T-helper 1 cell treated with Interleukin-12 subunit alpha and Interleukin-12 subunit beta and Interleukin-4 antibody, amounts not matched to agents 30 μg/mL and 1 μg/mL, for 36 hours (primary cell): Measurements from ENCODE around the gene EGF.
"Not testable (repeated sequence)": the region's sequence is repeated elsewhere in the genome, so short reads cannot be mapped to it uniquely, and the experiment has no call there.

Source experiments
- H3K27ac Mint-ChIP-seq: one replicate; pipeline ENCODE4 v1.8.0; 2021; ENCODE audit warnings: mild to moderate bottlenecking, mixed read lengths
- H3K27me3 Mint-ChIP-seq: one replicate; pipeline ENCODE4 v1.8.0; 2021; ENCODE audit warnings: low read depth, mixed read lengths
- H3K36me3 Mint-ChIP-seq: one replicate; pipeline ENCODE4 v1.8.0; 2021; ENCODE audit warnings: low read depth, mixed read lengths
- H3K4me1 Mint-ChIP-seq: one replicate; pipeline ENCODE4 v1.8.0; 2021; ENCODE audit warnings: low read depth, mixed read lengths
- H3K4me3 Mint-ChIP-seq: one replicate; pipeline ENCODE4 v1.8.0; 2021; ENCODE audit warnings: mild to moderate bottlenecking, moderate library complexity, mixed read lengths
- H3K9me3 Mint-ChIP-seq: one replicate; pipeline ENCODE4 v1.8.0; 2021; ENCODE audit warnings: mixed read lengths

Gene EGF

DNA sequence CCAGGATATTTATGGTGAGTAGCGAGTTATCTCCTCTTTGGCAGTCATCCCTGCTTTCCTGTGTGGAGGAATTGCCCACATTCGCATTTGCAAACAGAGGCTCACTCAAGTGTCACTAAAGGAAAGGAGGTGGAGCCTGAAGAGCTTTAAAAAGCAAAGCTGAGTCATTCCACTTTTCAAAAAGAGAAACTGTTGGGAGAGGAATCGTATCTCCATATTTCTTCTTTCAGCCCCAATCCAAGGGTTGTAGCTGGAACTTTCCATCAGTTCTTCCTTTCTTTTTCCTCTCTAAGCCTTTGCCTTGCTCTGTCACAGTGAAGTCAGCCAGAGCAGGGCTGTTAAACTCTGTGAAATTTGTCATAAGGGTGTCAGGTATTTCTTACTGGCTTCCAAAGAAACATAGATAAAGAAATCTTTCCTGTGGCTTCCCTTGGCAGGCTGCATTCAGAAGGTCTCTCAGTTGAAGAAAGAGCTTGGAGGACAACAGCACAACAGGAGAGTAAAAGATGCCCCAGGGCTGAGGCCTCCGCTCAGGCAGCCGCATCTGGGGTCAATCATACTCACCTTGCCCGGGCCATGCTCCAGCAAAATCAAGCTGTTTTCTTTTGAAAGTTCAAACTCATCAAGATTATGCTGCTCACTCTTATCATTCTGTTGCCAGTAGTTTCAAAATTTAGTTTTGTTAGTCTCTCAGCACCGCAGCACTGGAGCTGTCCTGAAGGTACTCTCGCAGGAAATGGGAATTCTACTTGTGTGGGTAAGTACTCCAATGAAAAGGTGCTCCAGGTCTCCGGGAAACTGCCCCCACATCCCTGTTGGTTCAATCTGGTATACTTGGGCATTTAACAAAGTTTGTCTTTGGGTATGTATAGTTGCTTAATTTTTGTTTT, at the start of gene EGF:
Gene EGF (plus strand): TSS at position 178 of the 890 bp plus-strand sequence. CDS start 453 bp downstream, at position 631.
- H3K4me1 Mint-ChIP-seq: no peaks in the 10 kb centered on the region
- H3K9me3 Mint-ChIP-seq: no peaks in the 10 kb centered on the region
- H3K4me3 Mint-ChIP-seq: no peak within 1 kb of the TSS
- no peak within 1 kb of the TSS for H3K27ac Mint-ChIP-seq
- H3K27me3 Mint-ChIP-seq: peaks cover 29% of the 10 kb centered on the region
- no peaks in the 10 kb centered on the region for H3K36me3 Mint-ChIP-seq

DNA sequence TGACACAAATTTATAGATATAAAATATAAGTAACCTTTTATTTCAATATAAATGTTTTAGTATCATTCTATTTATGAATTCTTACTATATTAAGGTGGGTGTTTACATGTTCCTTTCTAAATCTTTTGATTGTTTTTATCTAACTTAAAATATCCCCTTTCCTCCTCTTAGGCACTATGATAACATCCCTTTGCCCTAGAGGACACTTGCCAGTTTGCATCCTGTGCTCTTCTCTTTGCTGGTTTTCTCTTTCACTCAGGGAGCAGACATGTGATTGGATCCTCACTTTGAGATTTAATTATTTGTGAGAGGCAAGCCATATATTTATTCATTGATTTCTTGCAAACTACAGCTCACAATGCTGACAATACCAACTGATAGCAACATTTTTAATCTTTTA, 48.5 kb upstream of the EGF start:
- no peaks in the 10 kb centered on the region for H3K4me1 Mint-ChIP-seq
- no peak overlapping the region for H3K27ac Mint-ChIP-seq
- no peak overlapping the region for H3K4me3 Mint-ChIP-seq
- H3K27me3 Mint-ChIP-seq: no peaks in the 10 kb centered on the region
- H3K36me3 Mint-ChIP-seq: no peaks in the 10 kb centered on the region
- peaks cover 9% of the 10 kb centered on the region for H3K9me3 Mint-ChIP-seq

DNA sequence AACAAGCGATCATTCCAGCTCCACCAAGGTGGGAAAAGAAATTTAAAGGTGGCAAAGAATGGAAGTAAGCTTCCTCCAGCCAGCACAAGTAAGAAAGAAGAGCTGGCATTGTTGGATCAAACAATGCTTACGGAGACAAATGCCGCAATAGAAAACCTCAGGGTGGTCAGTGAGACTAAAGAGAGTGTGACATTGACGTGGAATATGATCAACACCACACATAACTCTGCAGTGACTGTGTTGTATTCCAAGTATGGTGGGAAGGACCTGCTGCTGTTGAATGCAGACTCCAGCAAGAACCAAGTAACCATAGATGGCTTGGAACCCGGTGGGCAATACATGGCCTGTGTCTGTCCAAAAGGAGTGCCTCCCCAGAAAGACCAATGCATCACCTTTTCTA, 42.6 kb upstream of the EGF start:
- no peaks in the 10 kb centered on the region for H3K4me1 Mint-ChIP-seq
- H3K36me3 Mint-ChIP-seq: no peaks in the 10 kb centered on the region
- no peaks in the 10 kb centered on the region for H3K9me3 Mint-ChIP-seq
- H3K4me3 Mint-ChIP-seq: no peak overlapping the region
- H3K27me3 Mint-ChIP-seq: no peaks in the 10 kb centered on the region
- no peak overlapping the region for H3K27ac Mint-ChIP-seq

DNA sequence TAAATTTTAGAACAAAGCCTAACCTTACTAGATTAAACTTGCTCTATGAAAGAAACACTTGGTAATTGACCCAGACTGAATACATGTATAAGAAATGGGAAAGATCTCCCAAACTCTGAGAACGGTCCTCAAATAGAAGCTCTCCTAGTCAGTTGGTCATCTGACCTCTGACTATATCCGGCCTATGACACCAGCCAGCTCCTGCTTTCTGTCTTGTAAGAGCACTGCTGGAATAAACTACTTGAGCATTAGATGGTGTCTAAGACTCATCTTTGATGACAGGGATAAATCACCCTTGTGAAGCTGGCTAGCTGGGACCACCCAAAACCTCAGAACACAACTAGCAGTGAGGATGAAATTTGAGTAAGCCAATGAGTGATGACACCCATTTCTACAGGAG, 40.6 kb upstream of the EGF start:
- H3K4me1 Mint-ChIP-seq: no peaks in the 10 kb centered on the region
- no peak overlapping the region for H3K4me3 Mint-ChIP-seq
- H3K27ac Mint-ChIP-seq: no peak overlapping the region
- H3K36me3 Mint-ChIP-seq: no peaks in the 10 kb centered on the region
- H3K9me3 Mint-ChIP-seq: no peaks in the 10 kb centered on the region
- H3K27me3 Mint-ChIP-seq: no peaks in the 10 kb centered on the region

DNA sequence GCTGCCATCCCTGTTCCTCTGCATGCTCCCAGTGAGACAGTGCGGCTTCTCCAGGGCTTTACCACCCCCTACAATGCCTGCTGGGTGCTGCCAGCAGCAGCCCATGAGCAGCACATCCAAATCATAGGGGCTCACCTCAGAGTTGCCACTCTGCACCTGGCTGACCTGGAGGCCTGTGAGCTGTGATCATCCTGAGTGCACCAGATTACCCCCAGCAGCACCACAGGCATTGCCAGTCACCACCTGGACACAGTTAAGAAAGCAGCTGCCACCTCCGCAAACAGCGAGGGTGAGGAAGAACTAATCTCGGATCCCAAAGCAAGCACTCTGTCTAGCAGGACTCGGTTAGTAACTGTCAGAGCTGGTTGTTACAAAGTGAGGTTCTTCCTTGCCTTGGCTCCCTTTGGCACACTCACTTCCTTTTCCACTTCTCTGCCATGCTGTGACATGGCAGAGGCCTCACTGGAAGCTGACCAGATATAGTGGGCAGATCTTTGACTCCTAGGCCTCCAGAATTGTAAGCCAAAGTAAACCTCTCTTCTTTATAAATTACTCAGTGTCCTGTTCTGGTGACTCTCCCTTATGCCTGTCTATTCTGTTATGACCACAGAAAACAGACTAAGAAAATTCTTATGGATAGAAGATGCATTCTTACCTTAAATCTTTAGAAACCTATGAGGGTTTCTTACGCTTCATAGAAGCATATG, 39.6 kb upstream of the EGF start:
- no peaks in the 10 kb centered on the region for H3K36me3 Mint-ChIP-seq
- no peaks in the 10 kb centered on the region for H3K9me3 Mint-ChIP-seq
- no peak overlapping the region for H3K27ac Mint-ChIP-seq
- peaks cover 4% of the 10 kb centered on the region for H3K27me3 Mint-ChIP-seq
- no peak overlapping the region for H3K4me3 Mint-ChIP-seq
- H3K4me1 Mint-ChIP-seq: no peaks in the 10 kb centered on the region

DNA sequence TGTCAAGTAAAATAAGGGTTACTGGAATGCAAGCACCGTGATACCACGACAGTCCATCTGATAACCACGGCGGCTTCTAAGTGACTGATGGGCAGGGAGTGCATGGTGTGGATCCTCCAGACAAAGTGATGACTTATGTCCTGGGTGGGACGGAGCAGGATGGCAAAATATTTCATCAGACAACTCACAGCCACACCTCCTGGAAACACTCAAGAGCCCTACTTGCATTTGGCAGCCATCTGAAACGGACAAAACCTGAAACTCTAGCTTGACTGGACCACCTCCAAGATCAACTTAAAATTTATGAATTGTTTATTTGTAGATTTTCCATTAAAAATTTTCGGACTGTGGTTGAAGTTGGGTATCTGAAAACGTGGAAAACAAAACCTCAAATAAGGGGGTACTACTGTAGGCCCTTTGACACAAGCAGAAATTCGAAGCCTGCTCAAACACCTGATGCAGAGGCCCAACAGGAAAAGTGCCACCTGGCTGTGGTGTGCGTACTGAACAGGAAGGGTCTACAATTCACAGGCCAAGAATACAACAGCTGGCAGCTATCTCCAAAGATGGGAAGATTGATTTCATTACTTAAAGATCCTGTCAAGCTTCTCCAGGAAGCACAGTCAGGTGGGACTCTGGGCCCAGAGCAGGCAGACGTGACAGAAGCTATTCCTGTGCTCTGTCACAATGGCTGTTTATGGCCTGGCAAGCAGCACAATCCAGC, 38.7 kb upstream of the EGF start:
- Mint-ChIP-seq H3K27ac (no peak overlapping the region), H3K4me1 (no peaks in the 10 kb centered on the region), H3K27me3 (peaks cover 4% of the 10 kb centered on the region), H3K9me3 (no peaks in the 10 kb centered on the region), H3K36me3 (no peaks in the 10 kb centered on the region), H3K4me3 (no peak overlapping the region)

DNA sequence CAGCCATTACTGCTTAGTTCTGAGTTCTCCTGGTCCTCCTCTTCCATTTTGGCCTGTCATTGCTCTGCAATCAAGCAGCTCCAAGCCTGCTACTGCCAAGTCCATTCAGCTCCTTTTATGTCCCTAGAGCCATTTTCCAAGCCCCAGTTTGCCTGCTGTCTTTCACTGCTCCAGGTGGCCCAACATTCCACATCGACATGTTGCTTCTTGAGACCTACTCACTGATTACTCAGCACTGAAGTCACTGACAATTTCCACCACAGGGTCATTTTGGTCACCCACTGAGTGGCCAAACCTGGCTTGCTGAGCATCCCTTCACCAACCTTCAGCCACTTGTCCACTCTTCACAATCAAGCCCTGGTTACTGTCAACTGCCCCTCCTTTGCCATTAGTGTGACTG, 37.6 kb upstream of the EGF start:
- no peak overlapping the region for H3K4me3 Mint-ChIP-seq
- no peaks in the 10 kb centered on the region for H3K36me3 Mint-ChIP-seq
- H3K9me3 Mint-ChIP-seq: no peaks in the 10 kb centered on the region
- no peaks in the 10 kb centered on the region for H3K4me1 Mint-ChIP-seq
- peaks cover 4% of the 10 kb centered on the region for H3K27me3 Mint-ChIP-seq
- H3K27ac Mint-ChIP-seq: no peak overlapping the region

DNA sequence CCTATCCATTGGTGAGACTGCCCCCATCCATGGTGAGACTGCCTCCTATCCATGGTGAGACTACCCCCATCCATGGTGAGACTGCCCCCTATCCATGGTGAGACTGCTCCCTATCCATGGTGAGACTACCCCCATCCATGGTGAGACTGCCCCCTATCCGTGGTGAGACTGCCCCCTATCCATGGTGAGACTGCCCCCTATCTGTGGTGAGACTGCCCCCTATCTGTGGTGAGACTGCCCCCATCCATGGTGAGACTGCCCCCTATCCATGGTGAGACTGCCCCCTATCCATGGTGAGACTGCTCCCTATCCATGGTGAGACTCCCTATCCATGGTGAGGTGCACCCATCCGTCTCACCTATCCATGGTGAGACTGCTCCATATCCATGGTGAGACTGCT, 37.1 kb upstream of the EGF start:
- not testable (repeated sequence) for H3K4me3 Mint-ChIP-seq, H3K27ac Mint-ChIP-seq, H3K9me3 Mint-ChIP-seq, H3K36me3 Mint-ChIP-seq, H3K27me3 Mint-ChIP-seq, H3K4me1 Mint-ChIP-seq

DNA sequence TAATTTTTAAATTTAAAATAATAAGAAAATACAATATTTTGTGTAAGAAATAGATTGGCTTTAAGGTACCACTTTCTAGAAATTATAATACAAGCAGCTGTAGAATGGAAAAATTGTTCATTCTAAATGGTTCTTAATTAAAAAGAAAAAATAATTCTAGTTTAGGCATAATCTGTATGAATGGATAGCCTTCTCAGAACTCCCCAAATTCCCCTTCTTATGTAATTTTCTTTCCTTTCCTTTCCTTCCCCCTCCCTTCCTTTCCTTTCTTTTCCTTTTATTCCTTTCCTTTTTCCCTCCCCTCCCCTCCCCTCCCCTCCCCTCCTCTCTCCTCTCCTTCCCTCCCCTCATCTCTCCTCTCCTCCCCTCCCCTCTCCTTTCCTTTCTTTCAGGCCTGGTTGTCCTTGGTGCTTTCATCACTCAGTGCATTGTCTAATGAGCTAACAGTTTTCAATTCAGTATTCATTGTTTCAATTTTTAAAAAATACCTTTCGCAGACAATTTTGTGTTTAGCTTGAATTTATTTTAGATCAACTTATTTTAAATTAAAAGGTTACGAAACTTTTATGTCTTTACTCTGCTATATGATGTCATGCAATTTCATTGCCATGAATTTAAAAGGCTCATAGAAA, 35.9 kb upstream of the EGF start:
- Mint-ChIP-seq H3K9me3 (no peaks in the 10 kb centered on the region), H3K4me3 (no peak overlapping the region), H3K36me3 (no peaks in the 10 kb centered on the region), H3K4me1 (no peaks in the 10 kb centered on the region), H3K27me3 (peaks cover 4% of the 10 kb centered on the region), H3K27ac (no peak overlapping the region)

DNA sequence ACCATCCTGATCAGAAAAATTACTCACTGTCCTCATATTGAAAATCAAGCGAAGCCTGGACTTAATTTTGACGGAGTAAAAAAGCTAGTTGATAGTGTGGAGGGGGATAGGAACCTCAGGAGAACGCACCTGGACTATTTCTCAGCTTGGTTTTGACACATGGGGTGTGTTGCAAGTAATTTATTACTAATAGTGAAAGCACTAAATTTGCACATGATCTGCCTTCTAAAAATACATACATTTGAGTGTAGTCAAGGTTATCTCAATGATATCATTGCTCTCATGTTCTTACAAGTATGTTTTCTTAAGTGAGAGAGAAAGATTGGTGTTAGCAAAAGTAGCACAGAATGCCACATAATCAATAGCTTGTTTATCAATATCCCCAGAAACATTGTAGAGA, 35.3 kb upstream of the EGF start:
- H3K4me1 Mint-ChIP-seq: no peaks in the 10 kb centered on the region
- no peak overlapping the region for H3K4me3 Mint-ChIP-seq
- no peaks in the 10 kb centered on the region for H3K9me3 Mint-ChIP-seq
- H3K27me3 Mint-ChIP-seq: peaks cover 4% of the 10 kb centered on the region
- no peak overlapping the region for H3K27ac Mint-ChIP-seq
- H3K36me3 Mint-ChIP-seq: no peaks in the 10 kb centered on the region

DNA sequence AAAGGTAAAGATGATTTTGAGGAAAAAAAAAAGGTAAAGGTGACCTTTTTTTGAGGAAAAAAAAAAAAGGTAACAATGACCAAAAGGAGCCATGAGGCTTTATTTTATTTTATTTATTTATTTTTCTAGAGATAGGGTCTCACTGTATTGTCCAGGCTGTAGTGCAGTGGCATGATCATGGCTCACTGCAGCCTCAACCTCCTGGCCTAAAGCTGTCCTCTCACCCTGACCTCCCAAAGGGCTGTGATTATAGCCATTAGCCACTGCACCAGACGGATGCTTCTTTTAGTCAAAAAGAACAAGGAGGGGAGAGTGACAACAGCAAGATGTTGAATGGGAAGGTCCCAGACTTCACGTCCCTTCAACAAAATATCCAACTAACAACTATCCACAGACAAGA, 34.3 kb upstream of the EGF start:
- H3K27ac Mint-ChIP-seq: no peak overlapping the region
- H3K4me3 Mint-ChIP-seq: no peak overlapping the region
- H3K27me3 Mint-ChIP-seq: peaks cover 7% of the 10 kb centered on the region
- H3K4me1 Mint-ChIP-seq: no peaks in the 10 kb centered on the region
- no peaks in the 10 kb centered on the region for H3K9me3 Mint-ChIP-seq
- no peaks in the 10 kb centered on the region for H3K36me3 Mint-ChIP-seq

DNA sequence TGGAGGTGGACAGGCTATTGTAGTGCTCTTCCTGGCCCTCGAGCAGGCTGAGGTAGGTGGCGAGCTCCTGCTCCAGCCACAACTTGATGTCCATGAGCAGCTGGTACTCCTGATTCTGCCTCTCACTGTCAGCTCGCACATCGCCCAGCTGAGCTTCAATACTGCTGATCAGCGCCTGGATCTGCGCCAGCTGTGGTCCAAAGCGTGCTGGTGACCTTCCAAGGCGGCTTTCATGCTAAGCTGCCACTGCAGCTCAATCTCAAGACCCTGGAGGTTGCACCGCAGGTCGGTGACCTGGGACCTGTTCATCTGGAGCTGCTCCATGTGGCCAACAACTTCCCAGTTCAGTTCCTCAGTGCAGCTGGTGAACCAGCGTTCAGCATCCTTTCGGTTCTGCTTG, 33.6 kb upstream of the EGF start:
- Mint-ChIP-seq H3K4me1 (no peaks in the 10 kb centered on the region), H3K27ac (no peak overlapping the region), H3K36me3 (no peaks in the 10 kb centered on the region), H3K4me3 (no peak overlapping the region), H3K27me3 (peaks cover 7% of the 10 kb centered on the region), H3K9me3 (no peaks in the 10 kb centered on the region)

DNA sequence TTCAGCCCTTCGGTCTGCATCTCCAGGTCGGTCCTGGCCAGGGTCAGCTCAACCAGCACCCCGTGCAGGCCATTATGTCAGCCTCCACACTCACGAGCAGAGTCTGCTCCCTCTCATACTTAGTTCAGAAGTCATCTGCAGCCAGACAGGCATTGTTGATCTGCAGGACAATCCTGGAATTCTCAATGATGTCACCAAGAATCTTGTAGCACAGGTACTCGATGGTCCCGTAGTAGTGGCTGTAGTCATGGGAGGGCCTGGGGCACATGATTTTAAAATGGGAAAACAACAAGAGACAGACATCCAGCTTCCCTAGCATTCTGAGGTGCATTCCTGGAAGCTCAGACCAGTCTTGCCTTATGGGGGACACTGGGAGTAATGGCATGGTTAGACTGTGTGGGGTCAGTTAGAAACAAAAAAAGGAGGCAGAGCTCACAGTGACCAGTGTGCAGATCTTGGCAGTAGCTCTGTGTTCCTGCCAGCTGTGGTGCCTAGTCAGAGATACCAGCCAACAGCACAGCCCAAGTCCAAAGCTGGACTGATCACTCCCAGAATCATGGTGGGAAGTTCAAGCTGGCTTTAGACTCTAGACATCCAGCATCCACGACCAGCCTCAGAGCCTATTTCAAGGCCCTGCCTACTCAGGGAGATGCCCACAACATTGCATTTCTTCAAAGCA, 32.9 kb upstream of the EGF start:
- Mint-ChIP-seq H3K27ac (no peak overlapping the region), H3K27me3 (peaks cover 7% of the 10 kb centered on the region)

DNA sequence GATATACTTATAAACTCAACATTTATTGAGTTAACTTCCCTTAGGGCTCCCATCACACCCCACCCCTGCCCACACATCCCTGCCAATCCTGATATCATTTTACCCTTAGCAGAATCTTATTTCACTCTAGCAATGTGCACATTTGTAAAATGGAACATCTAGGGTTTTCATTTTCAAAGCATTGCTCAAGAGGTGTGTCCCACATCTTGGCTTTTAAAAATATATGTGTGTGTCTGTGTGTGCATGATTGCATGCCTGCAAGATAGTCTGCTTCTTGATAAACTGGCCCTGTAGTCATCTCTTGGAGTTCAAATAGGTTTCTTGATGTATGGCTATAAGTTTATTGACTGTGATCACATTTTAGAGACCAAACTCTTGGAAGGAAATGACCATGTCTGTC, 26.4 kb upstream of the EGF start:
- no peak overlapping the region for H3K27ac Mint-ChIP-seq

More for the DNA sequence above, 32.9 kb upstream of the EGF start:
- Mint-ChIP-seq H3K9me3 (no peaks in the 10 kb centered on the region), H3K4me1 (no peaks in the 10 kb centered on the region), H3K4me3 (no peak overlapping the region), H3K36me3 (no peaks in the 10 kb centered on the region)

More for the DNA sequence above, 26.4 kb upstream of the EGF start:
- Mint-ChIP-seq H3K4me1 (no peaks in the 10 kb centered on the region), H3K4me3 (no peak overlapping the region), H3K9me3 (no peaks in the 10 kb centered on the region), H3K36me3 (no peaks in the 10 kb centered on the region), H3K27me3 (peaks cover 12% of the 10 kb centered on the region)
